Activated CD8-positive, alpha-beta memory T cell treated with anti-CD3 and anti-CD28 coated beads, Interleukin-2, amount 10 ng/mL, durations not matched to agents 7 days and 5 days (primary cell): ENCODE data around the gene OR5H1. TPM values are rescaled to one million over a fixed set of nuclear protein-coding genes. Genes with fewer than 3 reads are reported as not detected.
"Not testable (repeated sequence)": the region's sequence is repeated elsewhere in the genome, so short reads cannot be mapped to it uniquely, and the experiment has no call there.

Experiments
- ATAC-seq: fragments of 150-1000 bp; cut with Tn5 transposase; one replicate; pipeline ENCODE4 v1.10.0; 2021; ENCODE audit warnings: moderate library complexity
- CTCF ChIA-PET: fragments of 350-600 bp; sonication (Branson Sonifier 250); formaldehyde crosslinking; loops from one replicate; lab custom pipeline; 2021; ENCODE audit warnings: antibody characterized with exemption; lab: Charles Lee
- DNase-seq: peaks from one replicate; pipeline ENCODE4 v3.0.0-alpha.2; 2020
- H3K27ac Mint-ChIP-seq: one replicate; pipeline ENCODE4 v1.8.0; 2021; ENCODE audit warnings: mild to moderate bottlenecking, mixed read lengths
- H3K27me3 Mint-ChIP-seq: one replicate; pipeline ENCODE4 v1.8.0; 2021; ENCODE audit warnings: mixed read lengths
- H3K36me3 Mint-ChIP-seq: one replicate; pipeline ENCODE4 v1.8.0; 2021; ENCODE audit warnings: mild to moderate bottlenecking, mixed read lengths
- H3K4me1 Mint-ChIP-seq: one replicate; pipeline ENCODE4 v1.8.0; 2021; ENCODE audit warnings: mixed read lengths
- H3K4me3 Mint-ChIP-seq: one replicate; pipeline ENCODE4 v1.8.0; 2021; ENCODE audit warnings: mild to moderate bottlenecking, moderate library complexity, mixed read lengths
- H3K9me3 Mint-ChIP-seq: one replicate; pipeline ENCODE4 v1.8.0; 2022; ENCODE audit warnings: low read depth, mixed read lengths
- total RNA-seq, 2 experiments: library from RNA; stranded (reverse); gene quantifications; one replicate each; pipeline ENCODE4 v1.2.3, GENCODE V29; 2021

The OR5H1 gene
- total RNA-seq, 2 experiments from 2014 or later: not detected

DNA sequence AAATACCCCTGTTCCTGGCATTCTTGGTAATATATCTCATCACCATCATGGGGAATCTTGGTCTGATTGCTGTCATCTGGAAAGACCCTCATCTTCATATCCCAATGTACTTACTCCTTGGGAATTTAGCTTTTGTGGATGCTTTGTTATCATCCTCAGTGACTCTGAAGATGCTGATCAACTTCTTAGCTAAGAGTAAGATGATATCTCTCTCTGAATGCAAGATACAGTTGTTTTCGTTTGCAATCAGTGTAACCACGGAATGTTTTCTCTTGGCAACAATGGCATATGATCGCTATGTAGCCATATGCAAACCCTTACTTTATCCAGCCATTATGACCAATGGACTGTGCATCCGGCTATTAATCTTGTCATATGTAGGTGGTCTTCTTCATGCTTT is 18.9 kb downstream of the OR5H1 start:
- H3K27ac Mint-ChIP-seq, CTCF ChIA-PET, H3K36me3 Mint-ChIP-seq, DNase-seq, H3K4me1 Mint-ChIP-seq, ATAC-seq, H3K4me3 Mint-ChIP-seq, H3K9me3 Mint-ChIP-seq, H3K27me3 Mint-ChIP-seq: not testable (repeated sequence)

DNA sequence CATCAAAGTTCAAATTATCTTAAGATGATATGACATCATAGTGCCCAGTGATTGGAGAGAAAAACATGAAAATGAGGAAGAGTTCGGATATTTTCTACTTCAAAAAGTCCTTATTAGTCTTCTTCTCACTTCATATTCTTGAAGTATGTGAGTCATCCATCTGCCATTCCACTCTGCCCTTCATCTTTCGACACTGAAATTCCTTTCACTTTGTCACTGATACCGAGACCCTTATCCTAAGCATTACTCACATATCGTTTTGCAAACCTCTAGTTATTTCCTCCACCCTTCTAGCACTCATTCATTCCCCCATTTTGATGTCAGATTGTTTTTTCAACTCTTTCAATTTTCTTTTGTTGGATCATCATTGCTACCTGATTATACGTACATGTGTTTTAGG is 20.7 kb downstream of the OR5H1 start:
- Mint-ChIP-seq H3K9me3 (no peaks in the 10 kb centered on the region), H3K36me3 (no peaks in the 10 kb centered on the region), H3K4me1 (no peaks in the 10 kb centered on the region), H3K27me3 (peaks cover 10% of the 10 kb centered on the region), H3K27ac (no peak overlapping the region), H3K4me3 (no peak overlapping the region)
- no peak for DNase-seq
- ATAC-seq: no peak
- CTCF ChIA-PET: no interaction called here

DNA sequence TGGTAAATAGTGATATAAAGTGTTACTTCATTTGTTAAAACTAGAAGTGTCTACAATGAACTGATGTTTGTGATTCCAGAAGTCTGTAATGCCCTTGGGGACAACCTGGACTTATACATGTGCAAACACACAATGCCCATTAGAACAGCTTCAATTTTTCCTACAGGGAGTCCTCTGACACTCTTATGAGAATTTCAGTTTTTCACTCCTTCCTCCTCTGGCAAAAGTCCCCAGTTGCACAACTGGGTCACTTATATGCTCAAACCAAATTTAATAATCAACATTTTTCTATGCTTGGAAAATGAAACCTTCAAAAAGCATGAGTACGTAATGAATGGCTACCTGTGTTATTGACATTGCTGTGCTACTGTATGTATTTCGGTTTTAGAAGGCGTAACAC is 35.9 kb downstream of the OR5H1 start, which contains the start of gene OR5H15:
Gene OR5H15, plus strand, starts transcription at position 301 of the 400 bp plus-strand sequence. CDS start 2,004 bp downstream, outside the sequence.
- ATAC-seq (no peak), DNase-seq (no peak)
- no peaks in the 10 kb centered on the region for H3K36me3 Mint-ChIP-seq
- H3K4me3 Mint-ChIP-seq: no peak within 1 kb of the TSS
- no peaks in the 10 kb centered on the region for H3K4me1 Mint-ChIP-seq
- H3K9me3 Mint-ChIP-seq: no peaks in the 10 kb centered on the region
- H3K27me3 Mint-ChIP-seq: peaks cover 7% of the 10 kb centered on the region
- CTCF ChIA-PET: no interaction called here
- no peak within 1 kb of the TSS for H3K27ac Mint-ChIP-seq

DNA sequence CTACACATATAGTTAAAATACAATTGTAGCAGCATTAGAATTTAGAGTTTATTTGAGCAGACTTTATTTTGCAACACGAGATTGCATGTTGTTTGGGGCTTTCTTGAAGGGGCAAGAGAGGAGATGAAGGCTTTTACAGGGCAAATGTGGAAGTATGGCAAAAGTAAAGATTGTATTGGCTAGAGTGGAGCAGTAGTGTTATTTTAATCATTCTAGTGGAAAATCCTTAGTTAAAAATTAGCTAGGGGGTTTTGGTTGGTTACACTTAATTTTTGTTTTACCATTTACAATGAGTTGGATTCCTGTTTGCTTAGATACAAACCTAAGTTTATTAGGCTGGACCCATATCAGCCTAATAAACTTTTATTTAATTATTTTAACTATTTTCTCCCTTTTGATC is 40.5 kb downstream of the OR5H1 start:
- no peak for ATAC-seq
- H3K9me3 Mint-ChIP-seq: no peaks in the 10 kb centered on the region
- no peaks in the 10 kb centered on the region for H3K4me1 Mint-ChIP-seq
- H3K36me3 Mint-ChIP-seq: no peaks in the 10 kb centered on the region
- no peak overlapping the region for H3K4me3 Mint-ChIP-seq
- DNase-seq: no peak
- peaks cover 7% of the 10 kb centered on the region for H3K27me3 Mint-ChIP-seq
- CTCF ChIA-PET: no interaction called here
- H3K27ac Mint-ChIP-seq: no peak overlapping the region

DNA sequence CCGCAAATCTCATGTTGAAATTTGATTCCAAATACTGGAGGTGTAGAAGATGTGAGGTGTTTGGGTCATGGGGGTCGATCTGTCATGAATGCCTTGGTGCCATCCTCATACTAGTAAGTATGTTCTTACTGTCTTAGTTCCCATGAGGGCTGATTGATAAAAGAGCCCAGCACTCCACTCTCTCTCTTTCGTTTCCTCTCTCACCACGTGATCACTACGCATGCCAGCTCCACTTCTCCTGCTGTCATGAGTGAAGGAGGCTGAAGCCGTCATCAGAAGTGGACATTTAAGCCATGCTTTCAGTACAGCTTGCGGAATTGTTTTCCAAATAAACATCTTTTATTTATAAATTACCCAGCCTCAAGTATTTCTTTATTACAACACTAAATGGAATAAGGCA is 42.1 kb downstream of the OR5H1 start:
- ATAC-seq (no peak), DNase-seq (no peak)
- Mint-ChIP-seq H3K27ac (no peak overlapping the region), H3K9me3 (no peaks in the 10 kb centered on the region), H3K4me3 (no peak overlapping the region), H3K36me3 (no peaks in the 10 kb centered on the region), H3K4me1 (no peaks in the 10 kb centered on the region), H3K27me3 (peaks cover 7% of the 10 kb centered on the region)
- CTCF ChIA-PET: no interaction called here

DNA sequence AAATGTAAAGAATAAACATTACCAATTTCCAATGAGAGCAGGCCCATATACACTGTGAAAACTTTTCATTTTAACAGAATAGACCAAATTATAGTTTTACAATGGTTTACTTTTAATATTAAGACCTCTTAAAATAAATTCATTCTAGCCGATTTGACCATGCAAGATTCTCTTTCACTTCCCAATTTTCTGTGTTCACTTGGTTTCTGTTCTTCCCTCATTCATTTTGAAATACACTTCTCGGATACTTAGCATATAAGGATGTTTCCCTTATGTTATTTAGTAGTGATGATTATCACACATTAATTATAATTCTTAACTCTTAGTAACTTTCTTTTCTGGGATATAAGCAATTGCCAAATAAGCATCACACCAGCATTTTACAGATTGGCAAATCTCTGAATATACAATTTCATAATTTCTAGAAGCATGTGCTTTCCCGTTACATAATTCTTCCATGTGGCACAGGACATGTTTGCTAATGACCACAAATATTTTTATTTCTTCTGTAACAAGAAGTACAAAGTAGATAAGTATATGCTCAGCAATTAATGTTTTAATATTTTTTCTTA is 49.9 kb downstream of the OR5H1 start:
- CTCF ChIA-PET: no interaction called here
- DNase-seq (no peak), ATAC-seq (no peak)
- H3K4me1 Mint-ChIP-seq: no peaks in the 10 kb centered on the region
- no peak overlapping the region for H3K4me3 Mint-ChIP-seq
- no peaks in the 10 kb centered on the region for H3K36me3 Mint-ChIP-seq
- no peaks in the 10 kb centered on the region for H3K9me3 Mint-ChIP-seq
- H3K27ac Mint-ChIP-seq: no peak overlapping the region
- peaks cover 4% of the 10 kb centered on the region for H3K27me3 Mint-ChIP-seq

DNA sequence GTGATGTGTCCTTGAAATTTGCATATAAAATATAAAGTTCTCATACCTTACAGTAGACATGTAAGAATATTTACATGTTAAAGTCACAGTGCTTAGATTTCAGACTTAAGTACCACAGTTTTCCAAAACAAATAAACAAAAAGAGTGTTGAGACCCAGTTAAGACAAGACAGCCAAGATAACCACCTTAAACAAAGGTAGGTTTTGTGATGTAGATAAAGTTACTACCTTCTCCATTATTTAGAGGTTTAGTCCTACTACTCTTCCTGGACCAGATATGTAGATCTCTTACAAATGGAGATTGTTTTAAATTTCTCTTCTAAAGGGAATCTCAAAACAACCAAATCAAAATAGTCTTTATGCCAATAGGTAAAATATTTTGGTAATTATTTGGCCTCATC is 51.7 kb downstream of the OR5H1 start:
- Mint-ChIP-seq H3K27me3 (no peaks in the 10 kb centered on the region), H3K9me3 (no peaks in the 10 kb centered on the region), H3K27ac (no peak overlapping the region), H3K4me3 (no peak overlapping the region), H3K36me3 (no peaks in the 10 kb centered on the region), H3K4me1 (no peaks in the 10 kb centered on the region)
- no peak for ATAC-seq
- DNase-seq: no peak
- CTCF ChIA-PET: interaction anchor here (0.6 kb wide), 1 partner anchor 388 kb away, joined by 3 read pairs; no protein-coding TSS in a partner anchor

DNA sequence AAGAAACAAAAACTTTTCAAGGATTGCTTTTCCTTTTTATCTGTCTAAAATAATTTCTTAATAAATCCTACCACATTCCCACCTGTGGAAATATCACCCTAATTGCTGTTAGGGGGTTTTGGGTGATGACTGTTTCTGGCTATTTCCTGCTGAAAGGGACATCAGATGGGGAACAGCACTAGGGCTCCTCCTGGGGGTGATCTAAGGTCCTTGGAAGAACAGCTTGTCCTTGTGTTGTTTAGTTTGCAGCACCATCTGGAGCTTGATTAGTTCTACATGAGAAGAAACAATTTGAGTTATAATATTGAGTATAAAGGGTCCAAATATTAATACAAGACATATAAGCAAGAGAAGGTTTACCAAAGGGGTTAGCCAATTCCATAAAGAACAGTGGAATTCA is 54.7 kb downstream of the OR5H1 start:
- CTCF ChIA-PET: no interaction called here

More for the DNA sequence above, 54.7 kb downstream of the OR5H1 start:
- DNase-seq: no peak
- H3K4me1 Mint-ChIP-seq: peaks cover 11% of the 10 kb centered on the region
- H3K36me3 Mint-ChIP-seq: no peaks in the 10 kb centered on the region
- ATAC-seq: no peak
- H3K27me3 Mint-ChIP-seq: no peaks in the 10 kb centered on the region
- H3K4me3 Mint-ChIP-seq: no peak overlapping the region
- no peak overlapping the region for H3K27ac Mint-ChIP-seq
- H3K9me3 Mint-ChIP-seq: no peaks in the 10 kb centered on the region

Other genes with a start within 250 kb of the OR5H1 start
- 10 to 100 TPM; 47.9 to 82.1 TPM for gene RIOX2, start 158.3 kb upstream of the OR5H1 start, total RNA-seq
- not detected for gene GABRR3, start 95.4 kb upstream of the OR5H1 start, total RNA-seq
- not detected for gene OR5AC2, start 43.5 kb upstream of the OR5H1 start, total RNA-seq
- not detected for gene OR5H14, start 16.8 kb downstream of the OR5H1 start, total RNA-seq
- not detected for gene OR5H15, start 36.0 kb downstream of the OR5H1 start, total RNA-seq
- gene OR5H6, start 133.5 kb downstream of the OR5H1 start, total RNA-seq: not detected
- not detected for gene OR5H2, start 151.8 kb downstream of the OR5H1 start, total RNA-seq
- gene OR5K4, start 223.1 kb downstream of the OR5H1 start, total RNA-seq: not detected